Lower leg skin (tissue), 4 donors: ENCODE data around the gene ZNF436. TPM values are rescaled to one million over a fixed set of nuclear protein-coding genes. Genes with fewer than 3 reads are reported as not detected.

Experiments
- DNase-seq, 2 donors: peaks; one replicate each; pipeline ENCODE4 v3.0.0-alpha.2; 2019; ENCODE audit warnings: low spot score in 2 of 2
- H3K4me3 ChIP-seq: fragments of 200-600 bp; sonication (generic); 2 replicates; pipeline ENCODE4 v1.5.1; 2017; ENCODE audit warnings: mild to moderate bottlenecking, low read depth; ENCODE audit not compliant: poor library complexity, severe bottlenecking
- POLR2A ChIP-seq, 2 donors: fragments of 450-650 bp; IDR thresholded peaks; one replicate each; pipeline ENCODE4 v1.6.1; 2016 to 2017; ENCODE audit warnings: antibody characterized with exemption in 2 of 2, mild to moderate bottlenecking in 1 of 2, moderate library complexity in 1 of 2
- WGBS, 2 donors: methylation state at CpG; one replicate each; pipeline ENCODE4 v1.1.5; 2018; 5-methylcytosine and 5-hydroxymethylcytosine counted together
- intact Hi-C: fragments of 100-400 bp; cut with DNase I; formaldehyde crosslinking; loops from one replicate; pipeline ENCODE4 v1.15.0; 2023; ENCODE audit warnings: low total_unique reads
- total RNA-seq, 4 donors: library from RNA; depleted of rRNA; stranded (reverse); fragments of >200 nt; gene quantifications; one replicate each; pipeline ENCODE4 v1.1.0, GENCODE V29; 2016
- TF ChIP-seq, protein P1 (sequence below), 3 donors: fragments of 450-650 bp; IDR thresholded peaks; one replicate each; pipeline ENCODE4 v1.5.1; 2016; ENCODE audit warnings: antibody characterized with exemption in 3 of 3, mild to moderate bottlenecking in 3 of 3, moderate library complexity in 2 of 3

The ZNF436 gene
- total RNA-seq, 4 donors from 2014 or later = 19.1 to 41.6 (median 32.8) TPM

DNA sequence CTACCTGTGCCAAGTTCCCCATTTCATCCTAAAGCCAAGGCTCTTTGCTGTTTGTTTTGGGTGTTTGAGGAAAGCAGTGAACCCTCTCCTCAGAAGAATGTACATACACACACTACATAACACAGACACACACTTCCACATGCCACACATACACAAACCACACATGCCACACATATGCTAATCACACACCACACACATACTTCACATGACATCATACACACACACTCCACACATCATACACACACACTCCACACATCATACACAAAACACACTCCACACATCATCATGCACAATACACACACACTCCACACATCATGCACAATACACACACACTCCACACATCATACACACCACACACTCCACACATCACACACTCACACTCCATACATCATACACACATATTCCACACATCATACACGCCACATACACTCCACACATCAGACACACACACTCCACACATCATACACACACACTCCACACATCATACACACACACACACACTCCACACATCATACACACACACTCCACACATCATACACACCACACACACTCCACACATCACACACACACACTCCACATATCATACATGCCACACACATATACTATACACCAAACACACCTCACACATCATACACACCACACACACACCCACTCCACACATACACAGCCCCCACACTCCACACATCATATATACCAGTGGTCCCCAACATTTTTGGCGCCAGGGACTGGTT, 22.7 kb upstream of the ZNF436 start:
- H3K4me3 ChIP-seq = no peak overlapping the region
- 76 to 81% methylated on average over 2 of the region's 2 CpGs for WGBS, 2 donors
- DNase-seq = no peak
- no peak for TF ChIP-seq POLR2A (IDR thresholded peaks at IDR 0.05)
- TF ChIP-seq, protein P1, sequence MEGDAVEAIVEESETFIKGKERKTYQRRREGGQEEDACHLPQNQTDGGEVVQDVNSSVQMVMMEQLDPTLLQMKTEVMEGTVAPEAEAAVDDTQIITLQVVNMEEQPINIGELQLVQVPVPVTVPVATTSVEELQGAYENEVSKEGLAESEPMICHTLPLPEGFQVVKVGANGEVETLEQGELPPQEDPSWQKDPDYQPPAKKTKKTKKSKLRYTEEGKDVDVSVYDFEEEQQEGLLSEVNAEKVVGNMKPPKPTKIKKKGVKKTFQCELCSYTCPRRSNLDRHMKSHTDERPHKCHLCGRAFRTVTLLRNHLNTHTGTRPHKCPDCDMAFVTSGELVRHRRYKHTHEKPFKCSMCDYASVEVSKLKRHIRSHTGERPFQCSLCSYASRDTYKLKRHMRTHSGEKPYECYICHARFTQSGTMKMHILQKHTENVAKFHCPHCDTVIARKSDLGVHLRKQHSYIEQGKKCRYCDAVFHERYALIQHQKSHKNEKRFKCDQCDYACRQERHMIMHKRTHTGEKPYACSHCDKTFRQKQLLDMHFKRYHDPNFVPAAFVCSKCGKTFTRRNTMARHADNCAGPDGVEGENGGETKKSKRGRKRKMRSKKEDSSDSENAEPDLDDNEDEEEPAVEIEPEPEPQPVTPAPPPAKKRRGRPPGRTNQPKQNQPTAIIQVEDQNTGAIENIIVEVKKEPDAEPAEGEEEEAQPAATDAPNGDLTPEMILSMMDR (IDR thresholded peaks at IDR 0.05) = no peak
- intact Hi-C loops = no loop called here

DNA sequence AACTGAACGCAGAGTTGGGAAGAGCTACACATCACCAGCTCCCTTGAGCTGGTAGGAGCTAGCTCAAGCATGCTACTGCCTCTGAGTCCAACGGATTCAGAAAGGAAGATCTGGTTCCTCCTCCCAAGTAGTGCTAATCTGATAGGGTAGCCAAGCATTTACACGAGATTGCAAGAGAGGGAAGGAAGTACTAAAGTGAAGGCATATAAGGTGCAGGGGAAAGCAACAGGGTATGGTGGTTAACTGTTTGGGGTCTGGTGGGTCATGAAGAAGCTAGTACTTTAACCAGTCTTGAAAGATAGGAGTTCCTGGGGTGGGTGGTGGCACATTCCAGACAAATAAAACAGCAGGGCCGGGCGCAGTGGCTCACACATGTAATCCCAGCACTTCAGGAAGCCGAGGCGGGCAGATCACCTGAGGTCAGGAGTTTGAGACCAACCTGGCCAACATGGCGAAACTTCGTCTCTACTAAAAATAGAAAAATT, 20.2 kb upstream of the ZNF436 start:
- TF ChIP-seq, protein P1 (IDR thresholded peaks at IDR 0.05) = no peak
- no peak for TF ChIP-seq POLR2A (IDR thresholded peaks at IDR 0.05)
- WGBS, 2 donors = 70 to 79% methylated on average over 9 of the region's 9 CpGs
- intact Hi-C loops = no loop called here
- H3K4me3 ChIP-seq = no peak overlapping the region
- no peak for DNase-seq

DNA sequence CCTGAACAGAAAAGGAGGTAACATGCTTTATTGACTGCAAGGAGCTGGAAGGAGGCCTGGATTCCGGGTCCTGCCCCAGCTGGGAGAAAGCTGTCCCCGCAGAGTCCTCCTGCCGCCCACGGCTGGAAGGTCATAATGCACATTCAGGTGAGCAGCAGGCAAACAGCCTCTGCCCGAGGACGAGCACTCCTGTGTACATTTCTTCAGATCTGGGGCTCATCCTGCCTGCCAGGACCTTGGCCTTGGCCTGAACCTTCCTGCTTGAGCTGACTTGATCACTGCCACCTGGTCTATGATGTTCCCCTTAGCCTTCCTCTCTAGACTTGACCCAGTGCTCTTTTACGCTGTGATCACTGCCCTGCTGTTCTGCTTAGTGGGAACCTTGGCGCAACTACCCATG, 17.9 kb upstream of the ZNF436 start:
- no peak for TF ChIP-seq POLR2A (IDR thresholded peaks at IDR 0.05)
- TF ChIP-seq, protein P1 (IDR thresholded peaks at IDR 0.05) = no peak
- DNase-seq = no peak
- 84 to 91% methylated on average over 8 of the region's 8 CpGs for WGBS, 2 donors
- intact Hi-C loops = no loop called here
- no peak overlapping the region for H3K4me3 ChIP-seq

DNA sequence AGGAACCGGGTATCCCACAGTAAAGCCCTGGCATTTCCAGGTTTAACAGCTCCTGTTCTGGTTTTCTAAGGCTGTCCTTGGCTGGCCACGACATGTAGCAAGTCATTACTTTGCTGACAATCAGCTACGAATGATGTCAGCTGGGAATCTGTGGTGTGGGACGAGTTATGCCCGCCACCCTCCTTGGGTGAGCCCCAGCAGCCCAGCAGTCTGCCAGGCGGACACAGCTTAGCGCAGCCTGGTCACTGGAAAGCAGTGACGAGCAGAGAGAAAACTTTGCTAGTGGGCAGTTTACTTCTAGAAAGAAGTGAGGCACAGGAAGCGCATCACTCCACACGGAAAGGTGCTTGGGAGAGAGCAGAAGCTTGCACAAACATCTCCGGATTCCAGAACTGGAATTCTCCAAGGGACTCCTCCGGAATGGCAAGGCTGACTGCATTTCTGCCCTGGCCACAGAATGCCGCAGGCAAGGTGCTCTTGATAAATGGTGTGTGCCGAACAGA, 15.5 kb upstream of the ZNF436 start:
- DNase-seq = no peak
- WGBS, 2 donors = 63 to 70% methylated on average over 14 of the region's 14 CpGs
- intact Hi-C loops = no loop called here
- TF ChIP-seq POLR2A (IDR thresholded peaks at IDR 0.05) = no peak
- TF ChIP-seq, protein P1 (IDR thresholded peaks at IDR 0.05) = no peak
- no peak overlapping the region for H3K4me3 ChIP-seq

DNA sequence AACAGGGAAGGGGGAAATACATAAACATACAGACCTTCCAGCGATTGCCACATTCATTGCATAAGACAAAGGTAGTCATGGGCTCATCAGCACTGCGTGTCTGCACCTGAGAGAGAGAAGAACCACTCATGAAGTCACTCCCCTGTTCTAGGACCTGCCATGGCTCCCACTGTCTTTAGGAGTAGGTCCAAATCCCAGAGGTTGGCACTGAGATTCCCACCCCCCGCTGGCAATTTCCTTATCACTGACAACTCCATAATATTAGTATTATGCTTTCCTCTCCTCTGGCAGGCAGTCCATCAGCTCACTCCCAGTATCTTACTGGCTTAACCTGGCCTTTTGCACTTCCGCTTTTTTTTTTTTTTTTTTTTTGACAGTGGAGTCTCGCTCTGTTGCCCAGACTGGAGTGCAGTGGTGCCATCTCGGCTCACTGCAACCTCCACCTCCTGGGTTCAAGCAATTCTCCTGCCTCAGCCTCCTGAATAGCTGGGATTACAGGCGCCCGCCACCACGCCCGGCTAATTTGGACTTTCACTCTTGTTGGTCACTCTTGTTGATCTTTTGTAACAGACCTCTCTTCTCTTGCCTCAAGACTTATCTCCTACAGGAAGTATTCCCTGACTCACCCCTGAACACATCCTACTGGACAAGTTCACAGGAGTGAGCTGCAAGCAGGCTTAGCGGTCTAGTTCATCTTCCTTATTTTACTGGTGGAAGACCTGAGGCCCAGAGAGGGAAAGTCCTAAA, 14.8 kb upstream of the ZNF436 start:
- H3K4me3 ChIP-seq = no peak overlapping the region
- intact Hi-C loops = no loop called here
- TF ChIP-seq POLR2A (IDR thresholded peaks at IDR 0.05) = no peak
- WGBS, 2 donors = 68 to 72% methylated on average over 11 of the region's 11 CpGs
- DNase-seq = no peak
